Right cardiac atrium (tissue), 5 donors: ENCODE data around the gene BEST2. TPM values are rescaled to one million over a fixed set of nuclear protein-coding genes. Genes with fewer than 3 reads are reported as not detected.

ENCODE experiments used
- ATAC-seq, 2 donors: fragments of 200-7000 bp; cut with Tn5 transposase; one replicate each; pipeline versions ENCODE4 v1.8.0 to v1.9.1; 2020; ENCODE audit warnings: moderate library complexity in 2 of 2, mild to moderate bottlenecking in 1 of 2
- DNase-seq, 3 donors: peaks; one replicate each; pipeline ENCODE4 v3.0.0-alpha.2; 2020
- H3K27ac ChIP-seq: one replicate; pipeline ENCODE4 v1.5.1; 2013; ENCODE audit warnings: mild to moderate bottlenecking, low read length, control low read depth, moderate library complexity
- H3K27me3 ChIP-seq: one replicate; pipeline ENCODE4 v1.6.1; 2013; ENCODE audit not compliant: control insufficient read depth, insufficient read depth
- H3K4me1 ChIP-seq: one replicate; pipeline ENCODE4 v1.6.1; 2013; ENCODE audit warnings: low read length; ENCODE audit not compliant: control insufficient read depth, insufficient read depth
- H3K4me3 ChIP-seq: one replicate; pipeline ENCODE4 v1.5.1; 2013; ENCODE audit warnings: low read length, control low read depth
- H3K9me3 ChIP-seq: one replicate; pipeline ENCODE4 v1.6.1; 2013; ENCODE audit warnings: low read length; ENCODE audit not compliant: control insufficient read depth
- WGBS: extraction: QIAGEN DNeasy Blood & Tissue Kit; methylation state at CpG from one replicate; pipeline ENCODE4 v1.1.7; 2013; 5-methylcytosine and 5-hydroxymethylcytosine counted together
- intact Hi-C, 4 donors: fragments of 100-400 bp; cut with DNase I; formaldehyde crosslinking; loops; one replicate each; pipeline versions ENCODE4 v1.11.0 to v1.14.0; 2022 to 2023
- polyA plus RNA-seq: library from polyadenylated mRNA; stranded (reverse); fragments of 200-250 nt; gene quantifications from one replicate; pipeline ENCODE4 v1.2.3, GENCODE V29; 2013
- total RNA-seq, 4 donors: library from RNA; stranded (reverse); fragmentation: NEBNext Ultra II Directional; extraction: Animal tissue kit (Norgen Biotek cat#: 25700); gene quantifications; one replicate each; pipeline ENCODE4 v1.2.1, GENCODE V29; 2021
- donor health status: healthy with polysubstance abuse.
- donor health status: DM: no; HTN: yes; CAD: no.
- donor health status: DM: no; HTN: no; CAD: no.
- donor health status: DM: no; HTN: yes; CAD: no; lungs with severe emphysema.
- donor health status: DM: yes; HTN: yes; CAD: no.

BEST2 gene
- total and polyA plus RNA-seq, 5 donors, result not detected

DNA sequence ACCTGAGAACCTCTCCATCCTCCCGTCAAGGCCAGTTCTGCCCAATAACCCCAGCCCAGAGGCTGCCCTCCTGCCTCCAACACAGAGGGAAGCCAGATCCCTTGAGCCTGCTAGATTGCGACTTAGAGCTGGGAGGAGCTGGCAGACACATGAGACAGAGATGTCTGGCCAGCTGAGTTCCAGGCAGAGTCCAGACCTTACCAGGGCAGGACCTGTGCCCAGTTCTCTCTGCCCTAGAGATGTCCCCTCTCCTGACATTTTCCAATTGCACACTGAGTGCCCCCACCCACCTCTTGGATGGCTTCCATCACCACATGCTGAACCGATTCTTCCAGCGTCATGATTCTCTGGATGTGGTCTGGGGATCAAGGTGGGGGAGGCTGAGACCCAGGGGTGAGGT lies 20.7 kb downstream of the BEST2 start:
- no peak overlapping the region for H3K4me3 ChIP-seq
- intact Hi-C loops, result no loop called here
- peak in 2 of 3 donors; percentile 45 to 53 for DNase-seq
- 61% methylated on average over 4 of the region's 4 CpGs for WGBS
- peak in 1 of 2 donors; percentile 11 for ATAC-seq
- peaks cover 5% of the 10 kb centered on the region for H3K4me1 ChIP-seq
- H3K27ac ChIP-seq, result no peak overlapping the region
- H3K9me3 ChIP-seq, result no peaks in the 10 kb centered on the region
- H3K27me3 ChIP-seq, result no peaks in the 10 kb centered on the region

DNA sequence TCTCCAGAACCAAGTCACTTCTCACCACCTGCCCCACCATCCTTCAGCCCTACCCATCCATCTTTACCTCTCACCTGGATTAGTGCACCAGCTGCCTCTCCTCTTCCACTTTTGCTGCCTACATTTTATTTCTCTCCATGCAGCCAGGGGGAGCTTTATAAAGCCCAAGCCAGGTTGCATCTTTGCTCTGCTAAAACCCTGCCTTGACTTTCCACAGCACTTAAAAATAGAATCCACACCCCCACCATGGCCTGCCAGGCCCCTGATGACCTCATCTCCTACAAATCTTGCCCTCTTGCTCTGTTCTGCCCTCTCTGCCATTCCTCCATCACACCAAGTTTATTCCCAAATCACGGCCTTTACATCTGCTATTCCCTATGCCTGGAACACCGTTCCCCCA lies 22.0 kb downstream of the BEST2 start:
- no peak overlapping the region for H3K27ac ChIP-seq
- no peaks in the 10 kb centered on the region for H3K9me3 ChIP-seq
- H3K27me3 ChIP-seq, result no peaks in the 10 kb centered on the region
- intact Hi-C loops, result no loop called here
- ATAC-seq (no peak), DNase-seq (no peak)
- peaks cover 6% of the 10 kb centered on the region for H3K4me1 ChIP-seq
- no peak overlapping the region for H3K4me3 ChIP-seq
- WGBS, result 83% methylated on average over 2 of the region's 2 CpGs

DNA sequence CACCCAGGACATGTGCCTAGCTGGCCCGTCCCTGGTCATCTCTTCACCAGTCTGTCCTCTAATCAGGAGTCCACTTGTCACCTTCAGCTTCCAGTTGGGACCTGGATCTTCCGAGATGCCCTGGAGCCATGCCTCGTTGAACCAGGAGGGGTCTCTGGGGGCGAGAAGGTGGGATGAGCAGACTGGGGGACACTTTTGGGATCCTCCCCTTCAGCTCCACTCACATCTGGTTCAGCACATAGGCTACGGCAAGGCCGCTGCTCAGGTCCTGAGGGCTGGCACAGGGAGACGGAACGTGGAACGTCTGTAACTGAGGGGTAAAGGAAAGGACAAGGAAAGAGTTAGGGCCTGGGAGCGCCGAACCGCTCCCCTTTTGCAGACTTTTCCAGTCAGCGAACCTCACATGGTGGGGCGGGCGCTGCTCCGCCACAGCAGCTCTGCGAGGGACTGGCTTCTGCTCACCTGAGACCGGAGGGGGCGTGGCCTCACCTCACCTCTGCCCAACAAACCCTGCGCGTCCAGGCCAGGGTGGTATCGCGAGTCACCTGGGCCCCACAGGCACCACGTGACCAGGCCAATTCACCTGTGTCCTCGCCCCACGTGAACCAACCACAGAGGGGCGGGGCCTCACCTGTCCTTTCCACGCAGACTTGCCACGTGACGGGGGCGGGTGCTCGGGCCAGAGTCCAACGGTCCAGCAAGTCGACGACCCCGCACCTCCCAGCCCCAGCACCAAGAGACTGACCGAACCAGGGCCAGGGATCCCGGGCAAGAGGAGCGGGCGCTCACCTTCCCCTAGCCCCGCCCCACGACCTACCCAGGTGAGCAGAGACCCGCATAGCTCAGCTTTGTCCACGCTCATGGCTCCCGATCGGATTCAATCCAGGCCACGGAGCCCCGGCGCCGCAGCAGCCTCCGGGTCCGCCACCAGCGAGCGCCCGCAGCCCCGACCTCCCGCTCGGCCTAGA lies 23.3 kb downstream of the BEST2 start, which contains the start of gene HOOK2:
Gene HOOK2, minus strand, starts transcription at position 965 of the 968 bp plus-strand sequence. Its CDS starts 103 bp downstream, at position 862.
- Histone ChIP-seq H3K9me3 (no peaks in the 10 kb centered on the region), H3K27ac (peak within 1 kb of the TSS; percentile 64), H3K27me3 (no peaks in the 10 kb centered on the region), H3K4me1 (peaks cover 6% of the 10 kb centered on the region), H3K4me3 (peak within 1 kb of the TSS; percentile 60)
- intact Hi-C loops, result no loop called here
- 18% methylated on average over 58 of the region's 58 CpGs for WGBS
- ATAC-seq (no peak), DNase-seq (peak in 2 of 3 donors; percentile 67 to 86)

DNA sequence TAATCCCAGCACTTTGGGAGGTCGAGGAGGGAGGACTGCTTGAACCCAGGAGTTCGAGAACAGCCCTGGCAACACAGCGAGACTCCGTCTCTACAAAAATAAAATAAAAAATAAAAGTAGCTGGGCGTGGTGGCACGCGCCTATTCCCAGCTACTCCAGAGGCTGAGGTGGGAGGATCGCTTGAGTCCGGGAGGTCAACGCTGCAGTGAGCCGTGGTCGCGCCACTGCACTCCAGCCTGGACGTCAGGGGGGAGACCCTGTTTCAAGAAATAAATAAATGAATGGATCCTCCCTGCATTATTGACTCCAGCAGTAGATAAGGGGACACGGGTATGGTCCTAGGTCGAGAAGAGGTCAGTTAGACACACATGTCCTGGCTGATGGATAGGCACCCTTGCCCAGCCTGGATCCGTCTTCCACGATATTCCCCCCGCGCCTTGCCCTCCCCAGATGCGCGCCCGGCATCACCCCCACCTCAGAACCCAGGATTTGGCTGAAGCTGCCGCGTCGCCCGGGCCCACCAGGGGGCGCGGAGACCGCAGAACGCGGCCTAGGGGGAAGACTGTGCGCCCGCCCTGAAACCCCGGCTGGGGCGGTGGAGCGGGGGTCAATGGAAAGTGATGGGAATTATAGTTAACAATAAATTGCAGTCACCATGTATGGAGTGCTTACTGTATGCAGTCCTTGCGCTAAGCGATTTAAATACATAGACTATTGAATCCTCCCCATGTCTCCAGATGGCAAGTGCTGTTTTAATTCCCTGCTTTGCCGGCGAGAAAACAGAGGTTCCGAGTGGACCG lies 25.8 kb downstream of the BEST2 start:
- intact Hi-C loops, result loop anchor here in 2 of 4 donors (2.0 kb wide), 2 partner anchors 17 to 19 kb away; no protein-coding TSS in a partner anchor
- H3K27ac ChIP-seq, result peak overlapping the region; percentile 65
- WGBS, result 11% methylated on average over 43 of the region's 43 CpGs
- peak; percentile 55 to 58 for ATAC-seq
- H3K9me3 ChIP-seq, result no peaks in the 10 kb centered on the region
- peak; percentile 86 to 94 (median 93) for DNase-seq
- no peaks in the 10 kb centered on the region for H3K27me3 ChIP-seq
- peaks cover 6% of the 10 kb centered on the region for H3K4me1 ChIP-seq
- peak overlapping the region; percentile 59 for H3K4me3 ChIP-seq

DNA sequence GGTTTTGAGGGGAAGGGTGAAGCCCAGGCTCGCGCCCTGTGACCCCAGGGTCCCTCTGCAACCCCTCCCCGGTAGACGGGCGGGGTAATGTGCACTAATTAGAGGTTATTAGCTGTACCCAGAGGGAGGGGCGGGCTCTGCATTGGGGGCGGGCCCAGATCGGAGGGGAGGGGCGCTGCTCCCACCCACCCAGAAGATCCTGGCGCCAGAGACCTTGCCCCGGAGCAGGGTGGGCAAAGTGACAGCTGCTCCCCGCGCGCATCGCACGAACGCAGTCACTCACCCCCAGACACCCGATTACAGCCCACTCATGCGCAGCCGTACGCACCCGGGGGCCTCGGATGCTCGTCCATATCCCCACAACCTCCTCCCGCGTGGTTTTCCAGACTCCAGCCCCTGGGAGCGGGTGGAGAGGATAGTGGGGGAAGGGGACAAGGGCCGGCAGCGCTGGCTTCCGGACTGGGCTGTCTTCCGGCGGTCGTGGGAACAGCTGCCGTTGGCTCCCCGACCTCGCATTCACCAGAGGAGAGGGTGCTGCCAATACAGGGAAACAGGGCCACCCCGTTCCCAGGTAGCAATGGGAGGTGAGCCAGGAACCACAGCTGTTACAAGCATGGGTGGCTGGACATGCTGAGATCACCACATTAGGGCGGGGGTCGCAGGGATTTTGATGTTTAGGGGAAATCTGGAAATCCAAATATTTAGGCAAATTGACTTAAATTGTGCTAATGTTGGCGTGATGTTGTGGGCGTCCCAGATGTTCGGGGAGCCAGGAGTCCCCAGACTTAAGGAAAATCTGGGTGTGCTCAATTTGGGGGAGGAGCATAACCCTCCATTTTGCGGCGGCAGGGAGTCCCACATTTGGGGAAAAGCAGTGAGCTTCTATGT lies 26.7 kb downstream of the BEST2 start:
- Histone ChIP-seq H3K4me1 (peaks cover 6% of the 10 kb centered on the region), H3K9me3 (no peaks in the 10 kb centered on the region), H3K27me3 (no peaks in the 10 kb centered on the region), H3K4me3 (peak overlapping the region; percentile 59), H3K27ac (peak overlapping the region; percentile 65)
- intact Hi-C loops, result loop anchor here in 1 of 4 donors (2.0 kb wide), 1 partner anchor 17 kb away; no protein-coding TSS in a partner anchor
- ATAC-seq, result peak; percentile 42 to 58
- WGBS, result 2% methylated on average over 44 of the region's 44 CpGs
- peak; percentile 85 to 92 (median 90) for DNase-seq

DNA sequence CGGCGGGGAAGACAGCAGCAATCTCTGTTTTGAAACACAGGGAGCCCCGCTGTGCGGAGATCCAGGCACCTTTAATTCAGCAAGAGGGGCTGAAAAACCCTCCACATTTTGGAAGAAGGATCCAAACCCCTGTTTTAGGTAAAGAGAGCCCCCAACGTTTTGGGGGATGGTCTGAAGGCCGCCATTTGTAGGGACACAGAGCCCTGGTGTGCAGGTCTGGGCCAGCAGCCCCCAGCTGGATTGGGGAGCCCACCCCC lies 27.2 kb downstream of the BEST2 start:
- H3K4me1 ChIP-seq, result peaks cover 6% of the 10 kb centered on the region
- intact Hi-C loops, result loop anchor here in 1 of 4 donors (2.0 kb wide), 1 partner anchor 16 kb away; no protein-coding TSS in a partner anchor
- H3K9me3 ChIP-seq, result no peaks in the 10 kb centered on the region
- peak overlapping the region; percentile 59 for H3K4me3 ChIP-seq
- 33% methylated on average over 6 of the region's 6 CpGs for WGBS
- DNase-seq (no peak), ATAC-seq (no peak)
- peak overlapping the region; percentile 65 for H3K27ac ChIP-seq
- H3K27me3 ChIP-seq, result no peaks in the 10 kb centered on the region

DNA sequence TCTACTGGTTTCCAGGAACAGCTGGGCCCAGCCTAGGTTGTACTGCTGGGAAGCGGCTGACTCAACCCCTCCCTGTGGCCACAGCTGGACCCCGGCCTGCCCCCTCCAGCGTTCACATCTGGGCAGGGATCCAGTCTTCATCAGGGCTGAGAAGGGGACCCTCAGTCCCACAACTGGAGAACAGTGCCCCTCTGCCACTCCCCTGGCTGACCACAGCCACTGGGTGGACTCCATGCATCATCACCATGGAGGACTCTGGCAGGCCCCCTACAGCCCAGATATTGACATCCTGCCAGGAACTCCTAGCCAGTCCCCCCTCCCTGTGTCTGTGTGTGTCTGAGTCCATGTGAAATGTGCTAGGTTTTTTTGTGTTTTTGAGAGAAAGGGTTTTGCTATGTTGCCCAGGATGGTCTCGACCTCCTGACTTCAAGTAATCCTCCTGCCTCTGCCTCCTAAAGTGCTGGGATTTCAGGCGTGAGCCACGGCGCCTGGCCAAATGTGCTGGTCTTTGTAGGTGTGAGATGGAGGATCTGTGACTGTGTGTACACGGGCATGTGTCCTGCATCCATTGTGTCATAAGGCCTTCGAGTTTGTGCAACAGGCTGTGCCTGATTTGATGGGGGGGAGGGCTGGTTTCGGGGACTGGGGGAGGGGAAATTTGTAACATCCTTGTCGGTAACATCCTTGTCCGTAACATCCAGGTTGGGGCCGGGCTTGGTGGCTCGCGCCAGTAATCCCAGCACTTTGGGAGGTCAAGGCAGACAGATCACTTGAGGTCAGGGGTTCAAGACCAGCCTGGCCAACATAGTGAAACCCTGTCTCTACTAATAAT lies 27.8 kb downstream of the BEST2 start:
- 44% methylated on average over 15 of the region's 15 CpGs for WGBS
- peak; percentile 31 to 41 for ATAC-seq
- Histone ChIP-seq H3K9me3 (no peaks in the 10 kb centered on the region), H3K27ac (peak overlapping the region; percentile 65), H3K27me3 (no peaks in the 10 kb centered on the region), H3K4me1 (peaks cover 8% of the 10 kb centered on the region), H3K4me3 (no peak overlapping the region)
- DNase-seq, result peak; percentile 89 to 90 (median 89)
- intact Hi-C loops, result loop anchor here in 1 of 4 donors (2.0 kb wide), 1 partner anchor 15 kb away; no protein-coding TSS in a partner anchor

DNA sequence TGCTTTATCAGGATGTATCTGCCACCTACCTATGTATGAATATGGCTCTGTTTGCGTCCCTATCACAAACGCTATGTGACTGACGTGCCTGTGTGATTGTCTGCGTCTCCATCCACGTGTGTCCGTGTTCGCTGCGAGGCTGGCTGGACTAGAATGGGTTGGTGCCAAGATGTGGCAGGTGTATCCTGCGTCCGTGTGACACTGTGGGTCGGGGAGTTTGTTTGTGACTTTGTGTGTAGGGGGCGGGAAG lies 30.5 kb downstream of the BEST2 start:
- Histone ChIP-seq H3K9me3 (no peaks in the 10 kb centered on the region), H3K4me3 (peak overlapping the region; percentile 38), H3K27me3 (no peaks in the 10 kb centered on the region), H3K4me1 (peaks cover 4% of the 10 kb centered on the region), H3K27ac (peak overlapping the region; percentile 95)
- 1% methylated on average over 12 of the region's 12 CpGs for WGBS
- ATAC-seq, result no peak
- no peak for DNase-seq
- intact Hi-C loops, result no loop called here

DNA sequence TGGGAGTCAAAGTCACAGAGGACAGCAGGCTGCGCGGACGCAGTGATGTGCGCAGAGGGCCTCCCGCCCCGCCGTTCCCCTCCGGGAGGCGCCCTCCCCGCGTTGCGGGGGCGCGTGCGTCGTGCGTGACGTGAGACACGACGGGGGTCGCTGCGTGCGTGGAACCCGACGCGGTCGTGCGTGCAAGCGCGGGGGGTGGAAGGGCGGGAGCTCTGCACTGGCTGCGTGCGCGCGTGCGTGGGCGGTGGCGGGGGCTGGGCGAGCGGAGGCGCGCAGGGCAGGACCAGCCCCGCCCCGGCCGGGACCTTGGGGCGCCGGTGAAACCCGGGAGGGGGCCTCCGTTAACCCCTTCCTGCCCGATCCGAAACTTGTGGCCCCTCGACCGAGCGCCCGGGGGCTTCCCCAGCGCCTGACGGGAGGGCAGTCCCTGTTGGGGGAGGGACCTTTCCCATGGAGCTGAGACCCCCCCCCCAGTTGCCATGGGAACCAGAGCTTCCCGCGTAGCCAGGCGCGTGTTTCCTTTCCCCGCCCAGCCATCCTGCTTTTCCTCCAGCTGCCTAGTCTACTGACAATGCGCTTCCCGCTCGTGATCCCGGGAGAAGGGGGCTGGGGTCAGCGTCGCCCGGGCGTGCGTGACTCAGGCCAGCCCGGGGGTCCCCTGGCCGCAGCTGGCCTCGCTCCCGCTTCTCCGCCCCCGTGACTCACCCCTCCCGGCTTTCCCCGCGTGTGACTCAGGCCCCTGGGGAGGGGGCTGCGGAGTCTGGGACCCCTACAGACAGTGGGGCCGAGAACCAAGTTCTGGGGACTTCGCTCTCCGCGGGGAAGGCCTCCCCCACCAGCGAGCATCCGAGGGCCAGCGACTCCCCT lies 31.1 kb downstream of the BEST2 start:
- H3K27me3 ChIP-seq, result no peaks in the 10 kb centered on the region
- no peaks in the 10 kb centered on the region for H3K9me3 ChIP-seq
- DNase-seq (peak; percentile 95 to 98 (median 97)), ATAC-seq (peak; percentile 73 to 75)
- peak overlapping the region; percentile 38 for H3K4me3 ChIP-seq
- H3K4me1 ChIP-seq, result peaks cover 2% of the 10 kb centered on the region
- peak overlapping the region; percentile 95 for H3K27ac ChIP-seq
- intact Hi-C loops, result no loop called here
- 1% methylated on average over 88 of the region's 88 CpGs for WGBS
